Measurements from ENCODE around the gene FBXL20.
A peak's percentile ranks its signal among the peaks of the same experiment; 100 is the strongest.

Gene FBXL20

GRCh38 chr17:39277110-39277509, 124.3 kb downstream of the FBXL20 start:
- CTCF ChIA-PET = no interaction called here
- POLR2A ChIA-PET (ENCODE audit: low non-redundant PET) = no interaction called here
- H3K27ac ChIP-seq = no peak overlapping the region
- no peak for DNase-seq (ENCODE audit: low spot score)
- TF ChIP-seq CTCF (conservative IDR thresholded peaks at IDR 0.05; ENCODE audit: low read depth) = no peak

GRCh38 chr17:39276113-39276512, 125.3 kb downstream of the FBXL20 start:
- H3K27ac ChIP-seq = no peak overlapping the region
- TF ChIP-seq CTCF (conservative IDR thresholded peaks at IDR 0.05; ENCODE audit: low read depth) = no peak
- CTCF ChIA-PET = no interaction called here
- no peak for DNase-seq (ENCODE audit: low spot score)
- POLR2A ChIA-PET (ENCODE audit: low non-redundant PET) = interaction anchor here (0.6 kb wide), 1 partner anchor 116 kb away, joined by 4 read pairs; no protein-coding TSS in a partner anchor

GRCh38 chr17:39271546-39271945, 129.9 kb downstream of the FBXL20 start:
- H3K27ac ChIP-seq = no peak overlapping the region
- TF ChIP-seq CTCF (conservative IDR thresholded peaks at IDR 0.05; ENCODE audit: low read depth) = no peak
- POLR2A ChIA-PET (ENCODE audit: low non-redundant PET) = no interaction called here
- CTCF ChIA-PET = interaction anchor here (0.7 kb wide), 1 partner anchor 65 kb away, joined by 3 read pairs; no protein-coding TSS in a partner anchor
- DNase-seq (ENCODE audit: low spot score) = no peak

GRCh38 chr17:39270923-39271322, 130.5 kb downstream of the FBXL20 start:
- CTCF ChIA-PET = no interaction called here
- H3K27ac ChIP-seq = no peak overlapping the region
- DNase-seq (ENCODE audit: low spot score) = peak; percentile 20

GRCh38 chr17:39264119-39264518, 137.3 kb downstream of the FBXL20 start:
- TF ChIP-seq CTCF (conservative IDR thresholded peaks at IDR 0.05; ENCODE audit: low read depth) = no peak
- no peak overlapping the region for H3K27ac ChIP-seq
- ChIA-PET POLR2A (ENCODE audit: low non-redundant PET) (no interaction called here), CTCF (interaction anchor here (0.7 to 1.0 kb wide), 2 partner anchors 15 to 233 kb away, joined by 3 to 4 read pairs; no protein-coding TSS in a partner anchor)
- DNase-seq (ENCODE audit: low spot score) = no peak

More at GRCh38 chr17:39270923-39271322, 130.5 kb downstream of the FBXL20 start:
- POLR2A ChIA-PET (ENCODE audit: low non-redundant PET) = no interaction called here
- TF ChIP-seq CTCF (conservative IDR thresholded peaks at IDR 0.05; ENCODE audit: low read depth) = 0 out of 2 replicates have a peak, but pooled peaks have one; percentile 10

GRCh38 chr17:39261286-39261685, 140.1 kb downstream of the FBXL20 start:
- POLR2A ChIA-PET (ENCODE audit: low non-redundant PET) = no interaction called here
- DNase-seq (ENCODE audit: low spot score) = no peak
- CTCF ChIA-PET = no interaction called here
- H3K27ac ChIP-seq = no peak overlapping the region
- TF ChIP-seq CTCF (conservative IDR thresholded peaks at IDR 0.05; ENCODE audit: low read depth) = no peak
